ENCODE results near the gene KCNS1. TPM values are rescaled to one million over a fixed set of nuclear protein-coding genes. Genes with fewer than 3 reads are reported as not detected.

KCNS1 gene
- total RNA-seq, 1 experiment from 2014 or later: 0.98 TPM

- Histone ChIP-seq H2BK15ac (ENCODE audit: low read depth, low read length) (no peak overlapping the region), H2AK5ac (ENCODE audit: insufficient read length, low read length) (no peak overlapping the region), H3K18ac (ENCODE audit: insufficient read length, low read depth, low read length) (no peak overlapping the region), H3K56ac (ENCODE audit: insufficient read length, low read depth, low read length) (no peak overlapping the region), H3K79me2 (ENCODE audit: insufficient read depth, low read length) (no peaks in the 10 kb centered on the region), H3K9ac (ENCODE audit: extremely low read depth, insufficient read length, low read length) (no peak overlapping the region), H3K79me1 (ENCODE audit: insufficient read depth, low read depth, low read length, poor library complexity, severe bottlenecking) (no peaks in the 10 kb centered on the region), H3K27ac (ENCODE audit: insufficient read length, low read depth, low read length) (no peak overlapping the region), H2AFZ (ENCODE audit: low read length) (no peak overlapping the region), H2BK12ac (ENCODE audit: insufficient read length, low read depth, low read length) (no peak overlapping the region), H3K9me3 (ENCODE audit: control insufficient read depth, low read depth, low read length) (no peaks in the 10 kb centered on the region), H2BK20ac (ENCODE audit: low read depth, low read length, poor library complexity, severe bottlenecking) (no peak overlapping the region), H3K4me1 (ENCODE audit: insufficient read depth, low read length) (no peaks in the 10 kb centered on the region), H3K14ac (ENCODE audit: insufficient read depth, low read length) (no peak overlapping the region), H3K27me3 (ENCODE audit: insufficient read depth, low read length) (no peaks in the 10 kb centered on the region), H3T11ph (ENCODE audit: low read length) (no peak overlapping the region), H4K20me1 (ENCODE audit: control insufficient read depth, insufficient read depth, insufficient read length) (no peaks in the 10 kb centered on the region), H3K4me2 (ENCODE audit: insufficient read depth, insufficient read length, low read length) (no peak overlapping the region), H4K5ac (ENCODE audit: insufficient read length, low read depth, low read length) (no peak overlapping the region), H3K23ac (ENCODE audit: insufficient read length, low read depth, low read length) (no peak overlapping the region), H3K23me2 (ENCODE audit: insufficient read length, low read depth, low read length, poor library complexity, severe bottlenecking) (no peaks in the 10 kb centered on the region), H3K4ac (ENCODE audit: low read depth, low read length) (no peak overlapping the region), H4K91ac (ENCODE audit: insufficient read length, low read depth, low read length) (no peak overlapping the region), H2BK120ac (ENCODE audit: low read depth, low read length, poor library complexity, severe bottlenecking) (no peak overlapping the region), H2BK5ac (ENCODE audit: insufficient read length, low read length) (no peak overlapping the region), H4K8ac (replicated peaks; ENCODE audit: insufficient read length, low read depth, low read length) (no peak overlapping the region)
- WGBS (ENCODE audit: extremely low coverage, insufficient read length, low lambda C conversion rate): no CpG with 5 or more reads among the region's 3 CpGs
- TF ChIP-seq CTCF (conservative IDR thresholded peaks at IDR 0.05): no peak
- no peaks in the 10 kb centered on the region for H3K9me3 Mint-ChIP-seq
- no peaks in the 10 kb centered on the region; a peak in 1 of 7 replicates for H3K36me3 Mint-ChIP-seq (ENCODE audit: insufficient read depth in 1 of 3, low read depth in 3 of 3)
- no peaks in the 10 kb centered on the region for H3K4me1 Mint-ChIP-seq
- no peak overlapping the region for H3K27ac Mint-ChIP-seq
- peaks cover 45% of the 10 kb centered on the region for H3K27me3 Mint-ChIP-seq (ENCODE audit: low read depth)
- no peak overlapping the region for H3K4me3 Mint-ChIP-seq
- no peak for DNase-seq
Measured at GRCh38 chr20:45149062-45149461, 48.1 kb upstream of the KCNS1 start.
